ENCODE data around the gene BTBD9.

DNA sequence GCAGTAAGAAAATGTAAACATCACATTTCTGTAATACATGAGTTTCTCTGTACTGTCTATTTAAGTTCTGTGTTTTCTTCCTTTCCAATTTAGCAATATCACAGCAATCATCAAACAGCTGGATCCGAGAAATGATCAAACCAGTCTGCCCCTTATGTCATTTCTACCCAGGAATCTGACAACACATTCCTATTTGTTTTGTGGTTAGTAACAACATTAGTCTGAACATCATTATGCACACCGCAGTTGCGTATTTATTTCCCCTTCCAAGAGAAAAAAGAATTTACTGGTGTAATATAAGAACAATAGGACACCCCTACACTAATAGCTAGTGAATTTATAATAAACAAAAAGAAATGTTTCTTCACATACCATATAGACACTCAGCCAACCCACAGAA, 179.5 kb downstream of the BTBD9 start:
- TF ChIP-seq CTCF (IDR thresholded peaks at IDR 0.05; ENCODE audit: insufficient read depth, low read depth, low read length) (no peak), EZH2 (IDR thresholded peaks at IDR 0.05; ENCODE audit: insufficient read depth, low read length) (no peak)
